Keratinocyte (primary cell): ENCODE measurements around the gene SF1. TPM values are rescaled to one million over a fixed set of nuclear protein-coding genes. Genes with fewer than 3 reads are reported as not detected.

Experiments
- DNase-seq: peaks from one replicate; pipeline ENCODE4 v3.0.0-alpha.2; 2011; ENCODE audit warnings: low read depth, missing footprints, low spot score
- FAIRE-seq: peaks from 2 replicates; lab custom pipeline; 2011; peaks lifted over from hg19 to GRCh38; lab: Jason Lieb, UNC
- H2AFZ ChIP-seq: 2 replicates; pipeline ENCODE4 v1.6.0; 2012; ENCODE audit warnings: low read length, control low read depth, inconsistent platforms; ENCODE audit not compliant: control insufficient read depth
- H3K27ac ChIP-seq: 2 replicates; pipeline ENCODE4 v1.5.1; 2011; ENCODE audit warnings: low read length; ENCODE audit not compliant: control insufficient read depth, insufficient read depth
- H3K27me3 ChIP-seq: 3 replicates; pipeline ENCODE4 v1.6.0; 2011; ENCODE audit warnings: low read length; ENCODE audit not compliant: control insufficient read depth, insufficient read depth; ENCODE audit errors: extremely low read depth
- H3K36me3 ChIP-seq, 2 experiments: 2 replicates in 1 of 2; 3 replicates in 1 of 2; pipeline ENCODE4 v1.5.1; 2011; ENCODE audit warnings: low read length in 2 of 2, mild to moderate bottlenecking in 1 of 2; ENCODE audit not compliant: control insufficient read depth in 2 of 2, insufficient read depth in 2 of 2; ENCODE audit errors: extremely low read depth in 1 of 2
- H3K4me1 ChIP-seq: 3 replicates; pipeline ENCODE4 v1.5.1; 2011; ENCODE audit warnings: low read length; ENCODE audit not compliant: control insufficient read depth, insufficient read depth; ENCODE audit errors: extremely low read depth
- H3K4me2 ChIP-seq: 3 replicates; pipeline ENCODE4 v1.6.0; 2011; ENCODE audit warnings: low read depth, low read length; ENCODE audit not compliant: control insufficient read depth, insufficient read depth; ENCODE audit errors: extremely low read depth
- H3K4me3 ChIP-seq, 3 experiments: fragments of 200-600 bp in 1 of 3; sonication (generic) in 1 of 3; 2 replicates in 2 of 3; 3 replicates in 1 of 3; pipeline ENCODE4 v1.5.1; 2011 to 2016; ENCODE audit warnings: low read length in 3 of 3, mild to moderate bottlenecking in 3 of 3, control low read depth in 2 of 3, inconsistent platforms in 1 of 3, low read depth in 1 of 3, mixed read lengths in 1 of 3, mixed run types in 1 of 3, moderate library complexity in 1 of 3; ENCODE audit not compliant: control insufficient read depth in 2 of 3, insufficient read depth in 2 of 3; ENCODE audit errors: extremely low read depth in 1 of 3
- H3K79me2 ChIP-seq: 2 replicates; pipeline ENCODE4 v1.6.0; 2012; ENCODE audit warnings: low read length; ENCODE audit not compliant: control insufficient read depth, insufficient read depth
- H3K9ac ChIP-seq: 3 replicates; pipeline ENCODE4 v1.6.0; 2011; ENCODE audit warnings: low read length; ENCODE audit not compliant: control insufficient read depth, insufficient read depth; ENCODE audit errors: extremely low read depth
- H3K9me1 ChIP-seq: 3 replicates; pipeline ENCODE4 v1.6.0; 2011; ENCODE audit warnings: low read length; ENCODE audit not compliant: control insufficient read depth, insufficient read depth; ENCODE audit errors: extremely low read depth
- H3K9me3 ChIP-seq: 2 replicates; pipeline ENCODE4 v1.5.1; 2012; ENCODE audit warnings: low read depth, low read length; ENCODE audit not compliant: control insufficient read depth
- H4K20me1 ChIP-seq: 3 replicates; pipeline ENCODE4 v1.6.0; 2011; ENCODE audit warnings: low read length; ENCODE audit not compliant: control insufficient read depth, insufficient read depth; ENCODE audit errors: extremely low read depth
- EZH2 ChIP-seq: IDR thresholded peaks from one replicate; pipeline ENCODE4 v1.6.1; 2012; ENCODE audit warnings: inconsistent platforms, mild to moderate bottlenecking, low read length, moderate library complexity
- dilution Hi-C: fragments of 300-500 bp; cut with MboI; formaldehyde crosslinking; loops from one replicate; pipeline ENCODE4 v1.7.0; 2020; ENCODE audit warnings: low sequenced_read_pairs; ENCODE audit not compliant: extremely low pct_ligation_motif_present
- polyA plus RNA-seq, 5 experiments: library from polyadenylated mRNA; depleted of rRNA in 3 of 5; stranded (reverse) in 3 of 5; stranded (forward) in 1 of 5; unstranded in 1 of 5; fragments of >200 nt; gene quantifications; 1 replicate in 1 of 5; 2 replicates in 3 of 5; 3 replicates in 1 of 5; pipeline versions ENCODE4 v1.2.1 to v1.2.3, GENCODE V29; 2011 to 2012; ENCODE audit warnings: missing spikeins in 2 of 5, low read depth in 1 of 5, low replicate concordance in 1 of 5
- TF ChIP-seq, protein P1 (sequence below), 3 experiments: IDR thresholded peaks in 1 of 3; conservative IDR thresholded peaks in 1 of 3; optimal IDR thresholded peaks in 1 of 3; 2 replicates in 2 of 3; 3 replicates in 1 of 3; pipeline versions ENCODE3 to v1.5.1; 2011; ENCODE audit warnings: low read length in 3 of 3, mild to moderate bottlenecking in 3 of 3, moderate library complexity in 2 of 3, control low read depth in 1 of 3, inconsistent platforms in 1 of 3; ENCODE audit not compliant: insufficient read depth in 2 of 3; ENCODE audit errors: extremely low read depth in 1 of 3

The SF1 gene
- polyA plus RNA-seq, 1 donor (not counting 4 experiments of a cell fraction or from before 2014, with no cell fraction given): 54.5 TPM

GRCh38 chr11:64718780-64719124 is 59.6 kb downstream of the SF1 start:
- Histone ChIP-seq H3K79me2 (no peaks in the 10 kb centered on the region), H2AFZ (no peak overlapping the region), H3K4me1 (no peaks in the 10 kb centered on the region), H3K4me3 (no peak overlapping the region), H3K27ac (no peak overlapping the region), H3K4me2 (no peak overlapping the region), H4K20me1 (no peaks in the 10 kb centered on the region), H3K9ac (no peak overlapping the region), H3K9me3 (no peaks in the 10 kb centered on the region), H3K27me3 (peaks cover 77% of the 10 kb centered on the region), H3K36me3 (no peaks in the 10 kb centered on the region), H3K9me1 (no peaks in the 10 kb centered on the region)
- TF ChIP-seq EZH2: no peak
- TF ChIP-seq, protein P1, sequence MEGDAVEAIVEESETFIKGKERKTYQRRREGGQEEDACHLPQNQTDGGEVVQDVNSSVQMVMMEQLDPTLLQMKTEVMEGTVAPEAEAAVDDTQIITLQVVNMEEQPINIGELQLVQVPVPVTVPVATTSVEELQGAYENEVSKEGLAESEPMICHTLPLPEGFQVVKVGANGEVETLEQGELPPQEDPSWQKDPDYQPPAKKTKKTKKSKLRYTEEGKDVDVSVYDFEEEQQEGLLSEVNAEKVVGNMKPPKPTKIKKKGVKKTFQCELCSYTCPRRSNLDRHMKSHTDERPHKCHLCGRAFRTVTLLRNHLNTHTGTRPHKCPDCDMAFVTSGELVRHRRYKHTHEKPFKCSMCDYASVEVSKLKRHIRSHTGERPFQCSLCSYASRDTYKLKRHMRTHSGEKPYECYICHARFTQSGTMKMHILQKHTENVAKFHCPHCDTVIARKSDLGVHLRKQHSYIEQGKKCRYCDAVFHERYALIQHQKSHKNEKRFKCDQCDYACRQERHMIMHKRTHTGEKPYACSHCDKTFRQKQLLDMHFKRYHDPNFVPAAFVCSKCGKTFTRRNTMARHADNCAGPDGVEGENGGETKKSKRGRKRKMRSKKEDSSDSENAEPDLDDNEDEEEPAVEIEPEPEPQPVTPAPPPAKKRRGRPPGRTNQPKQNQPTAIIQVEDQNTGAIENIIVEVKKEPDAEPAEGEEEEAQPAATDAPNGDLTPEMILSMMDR (optimal IDR thresholded peaks at IDR 0.05 in 1 of 3, IDR thresholded peaks at IDR 0.05 in 1 of 3, conservative IDR thresholded peaks at IDR 0.05 in 1 of 3; ENCODE audit: extremely low read depth in 1 of 3, insufficient read depth in 2 of 3, low read length in 3 of 3): no peak
- FAIRE-seq: no peak
- dilution Hi-C loops: no loop called here
- DNase-seq: no peak

DNA sequence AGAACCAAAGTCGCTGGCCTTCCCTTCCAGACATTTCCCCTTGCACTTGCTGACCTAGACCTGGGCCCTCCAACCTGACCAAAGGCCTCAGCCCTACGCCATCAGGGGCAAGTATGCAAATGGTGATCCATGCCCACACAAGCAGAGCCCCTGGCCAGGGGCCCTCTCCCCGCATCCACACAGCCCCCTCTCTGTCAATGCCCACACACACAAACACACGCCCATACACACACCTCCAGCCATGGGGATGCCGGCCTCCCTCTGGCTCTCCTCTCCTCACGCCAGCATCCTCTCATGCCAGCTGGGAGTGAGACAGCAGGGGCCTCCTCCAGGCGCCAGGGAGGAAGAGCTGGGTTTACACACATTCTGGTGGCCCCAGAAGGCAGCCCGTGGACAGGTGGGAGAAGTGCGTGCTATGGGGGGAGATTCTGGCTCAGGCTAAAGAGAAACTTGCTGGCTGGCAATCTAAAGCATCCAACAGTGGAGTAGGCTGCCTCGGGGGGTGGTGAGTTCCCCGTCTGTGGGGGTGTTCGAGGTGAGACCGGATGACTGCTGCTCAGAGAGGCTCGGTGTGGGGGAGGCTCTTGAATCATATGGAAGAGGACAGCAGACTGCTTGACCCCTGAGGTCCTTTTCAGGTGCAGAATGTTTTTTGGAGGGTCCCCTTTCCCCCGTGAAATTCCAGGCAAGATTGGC is 60.1 kb downstream of the SF1 start:
- H3K4me2 ChIP-seq: no peak overlapping the region
- TF ChIP-seq, protein P1 (optimal IDR thresholded peaks at IDR 0.05 in 1 of 3, IDR thresholded peaks at IDR 0.05 in 1 of 3, conservative IDR thresholded peaks at IDR 0.05 in 1 of 3; ENCODE audit: extremely low read depth in 1 of 3, insufficient read depth in 2 of 3, low read length in 3 of 3): no peak
- no peak for TF ChIP-seq EZH2
- dilution Hi-C loops: no loop called here
- H3K9ac ChIP-seq: no peak overlapping the region
- DNase-seq: no peak
- no peaks in the 10 kb centered on the region for H3K9me3 ChIP-seq
- no peak for FAIRE-seq
- no peaks in the 10 kb centered on the region for H3K79me2 ChIP-seq
- H4K20me1 ChIP-seq: no peaks in the 10 kb centered on the region
- H3K4me3 ChIP-seq: no peak overlapping the region
- no peak overlapping the region for H2AFZ ChIP-seq
- no peaks in the 10 kb centered on the region for H3K9me1 ChIP-seq
- no peaks in the 10 kb centered on the region for H3K36me3 ChIP-seq
- H3K4me1 ChIP-seq: no peaks in the 10 kb centered on the region
- H3K27ac ChIP-seq: no peak overlapping the region
- peaks cover 80% of the 10 kb centered on the region for H3K27me3 ChIP-seq
